T-cell (primary cell): ENCODE data around the gene GPAT3. TPM values are rescaled to one million over a fixed set of nuclear protein-coding genes. Genes with fewer than 3 reads are reported as not detected.
"Not testable (repeated sequence)": the region's sequence is repeated elsewhere in the genome, so short reads cannot be mapped to it uniquely, and the experiment has no call there.

ENCODE experiments used
- ATAC-seq, 4 experiments: fragments of 200-7000 bp in 3 of 4; fragments of 150-1000 bp in 1 of 4; cut with Tn5 transposase; replicated peaks in 1 of 4; 1 replicate in 3 of 4; 2 replicates in 1 of 4; pipeline ENCODE4 v1.10.0; 2021; ENCODE audit warnings: moderate library complexity in 3 of 4, mild to moderate bottlenecking in 2 of 4, moderate number of reproducible peaks in 1 of 4
- CTCF ChIA-PET, 2 donors: fragments of 300-600 bp; sonication (Branson Sonifier 250); formaldehyde crosslinking; loops; one replicate each; lab custom pipeline; 2022; ENCODE audit warnings: antibody characterized with exemption in 2 of 2; lab: Charles Lee
- POLR2A ChIA-PET, 2 donors: fragments of 300-600 bp; sonication (Branson Sonifier 250); formaldehyde crosslinking; loops; one replicate each; lab custom pipeline; 2022; ENCODE audit warnings: antibody characterized with exemption in 2 of 2; lab: Charles Lee
- DNase-seq, 35 experiments: peaks; one replicate each; pipeline versions ENCODE4 v3.0.0 to v3.0.0-alpha.2; 2013 to 2023
- H3K27ac ChIP-seq: one replicate; pipeline ENCODE4 v1.5.1; 2013; ENCODE audit warnings: low read length
- H3K27me3 ChIP-seq, 2 experiments: replicated peaks in 1 of 2; 1 replicate in 1 of 2; 2 replicates in 1 of 2; pipeline versions ENCODE4 v1.6.1 to v1.7.0; 2013; ENCODE audit warnings: low read length in 1 of 2, mixed read lengths in 1 of 2; ENCODE audit not compliant: control insufficient read depth in 2 of 2, insufficient read depth in 2 of 2; ENCODE audit errors: extremely low read depth in 1 of 2
- H3K36me3 ChIP-seq, 2 donors: 1 replicate in 1 of 2; 2 replicates in 1 of 2; pipeline versions ENCODE4 v1.6.1 to v1.7.0; 2013; ENCODE audit warnings: low read length in 1 of 2; ENCODE audit not compliant: control insufficient read depth in 2 of 2, insufficient read depth in 1 of 2; ENCODE audit errors: extremely low read depth in 1 of 2
- H3K4me1 ChIP-seq, 2 experiments: 1 replicate in 1 of 2; 2 replicates in 1 of 2; pipeline versions ENCODE4 v1.6.1 to v1.7.0; 2013; ENCODE audit warnings: low read length in 2 of 2, mixed read lengths in 1 of 2; ENCODE audit not compliant: insufficient read depth in 2 of 2, control insufficient read depth in 1 of 2; ENCODE audit errors: extremely low read depth in 1 of 2
- H3K4me3 ChIP-seq, 2 donors: 1 replicate in 1 of 2; 2 replicates in 1 of 2; pipeline versions ENCODE4 v1.5.1 to v1.7.0; 2013; ENCODE audit warnings: mild to moderate bottlenecking in 2 of 2, low read length in 1 of 2, moderate library complexity in 1 of 2; ENCODE audit not compliant: control insufficient read depth in 1 of 2; ENCODE audit errors: extremely low read depth in 1 of 2
- H3K9me3 ChIP-seq: 2 replicates; pipeline ENCODE4 v1.7.0; 2013
- H3K27ac Mint-ChIP-seq, 2 donors: one replicate each; pipeline ENCODE4 v1.8.0; 2020 to 2021; ENCODE audit warnings: mild to moderate bottlenecking in 2 of 2, mixed read lengths in 2 of 2
- H3K27me3 Mint-ChIP-seq, 2 donors: one replicate each; pipeline ENCODE4 v1.8.0; 2021 to 2022; ENCODE audit warnings: mixed read lengths in 2 of 2
- H3K36me3 Mint-ChIP-seq: one replicate; pipeline ENCODE4 v1.8.0; 2021; ENCODE audit warnings: mixed read lengths
- H3K4me1 Mint-ChIP-seq, 3 donors: one replicate each; pipeline ENCODE4 v1.8.0; 2020 to 2022; ENCODE audit warnings: mixed read lengths in 3 of 3, mild to moderate bottlenecking in 1 of 3
- H3K4me3 Mint-ChIP-seq, 3 donors: one replicate each; pipeline ENCODE4 v1.8.0; 2020 to 2022; ENCODE audit warnings: mild to moderate bottlenecking in 3 of 3, mixed read lengths in 3 of 3, moderate library complexity in 3 of 3
- H3K9me3 Mint-ChIP-seq, 3 donors: one replicate each; pipeline ENCODE4 v1.8.0; 2020 to 2022; ENCODE audit warnings: mixed read lengths in 3 of 3
- WGBS: methylation state at CpG from one replicate; pipeline ENCODE4 v1.1.5; 2013; ENCODE audit warnings: missing lambda C conversion rate; ENCODE audit not compliant: insufficient coverage; 5-methylcytosine and 5-hydroxymethylcytosine counted together
- total RNA-seq, 35 experiments: library from RNA in 6 of 35; stranded (reverse) in 6 of 35; fragments of 120-200 nt in 1 of 35; gene quantifications; one replicate each; pipeline versions ENCODE4 v1.2.1 to v1.2.4 and lab custom pipeline; 2013 to 2026

The GPAT3 gene
- total RNA-seq, 5 donors from 2014 or later (not counting 1 experiment from before 2014, with no cell fraction given) = 2.7 to 8.3 (median 6.1) TPM

DNA sequence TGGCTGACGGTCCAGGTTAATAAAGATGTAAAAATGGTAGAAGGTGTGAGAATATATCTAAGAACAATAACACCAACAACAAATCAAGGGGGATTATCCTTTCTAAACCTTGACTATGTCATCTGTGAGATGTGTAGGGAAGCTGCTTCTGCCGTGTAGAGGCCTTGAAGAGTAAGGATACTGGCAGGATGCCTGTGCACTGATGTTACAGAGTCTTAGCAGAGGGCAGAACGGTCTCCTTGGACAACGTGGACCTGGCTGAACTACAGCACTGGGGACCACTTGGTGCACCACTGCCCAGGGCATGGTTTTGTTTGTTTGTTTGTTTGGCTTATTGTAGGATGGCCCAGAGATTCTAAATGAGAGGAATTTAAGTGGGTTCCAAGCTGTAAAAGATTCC is 33.5 kb downstream of the GPAT3 start:
- H3K36me3 Mint-ChIP-seq = peaks cover 3% of the 10 kb centered on the region

GRCh38 chr4:83569987-83570386 is 34.1 kb downstream of the GPAT3 start:
- CTCF ChIA-PET = interaction anchor here (0.6 to 0.7 kb wide), 2 partner anchors 43 to 373 kb away, joined by 5 read pairs; no protein-coding TSS in a partner anchor
- Histone ChIP-seq H3K4me1 (no peaks in the 10 kb centered on the region), H3K36me3 (no peaks in the 10 kb centered on the region), H3K4me3 (no peak overlapping the region), H3K9me3 (no peaks in the 10 kb centered on the region), H3K27ac (no peak overlapping the region), H3K27me3 (no peaks in the 10 kb centered on the region)
- 80% methylated on average over 2 of the region's 5 CpGs for WGBS
- Mint-ChIP-seq H3K4me3 (no peak overlapping the region), H3K36me3 (peaks cover 3% of the 10 kb centered on the region), H3K4me1 (peaks cover 7 to 11% (median 8%) of the 10 kb centered on the region in 3 donors), H3K9me3 (no peaks in the 10 kb centered on the region), H3K27me3 (no peaks in the 10 kb centered on the region), H3K27ac (no peak overlapping the region)
- no peak for DNase-seq
- POLR2A ChIA-PET = no interaction called here
- no peak for ATAC-seq

More for the DNA sequence above, 33.5 kb downstream of the GPAT3 start:
- CTCF ChIA-PET = no interaction called here
- Mint-ChIP-seq H3K27ac (no peak overlapping the region), H3K4me3 (no peak overlapping the region), H3K27me3 (no peaks in the 10 kb centered on the region), H3K9me3 (no peaks in the 10 kb centered on the region), H3K4me1 (peaks cover 7 to 11% (median 8%) of the 10 kb centered on the region in 3 donors)
- H3K4me1 ChIP-seq = no peaks in the 10 kb centered on the region
- H3K27ac ChIP-seq = no peak overlapping the region
- H3K36me3 ChIP-seq = no peaks in the 10 kb centered on the region
- WGBS = 45% methylated on average over 2 of the region's 4 CpGs
- ATAC-seq (no peak), DNase-seq (no peak)
- POLR2A ChIA-PET = no interaction called here
- no peaks in the 10 kb centered on the region for H3K27me3 ChIP-seq
- H3K9me3 ChIP-seq = no peaks in the 10 kb centered on the region
- no peak overlapping the region for H3K4me3 ChIP-seq

DNA sequence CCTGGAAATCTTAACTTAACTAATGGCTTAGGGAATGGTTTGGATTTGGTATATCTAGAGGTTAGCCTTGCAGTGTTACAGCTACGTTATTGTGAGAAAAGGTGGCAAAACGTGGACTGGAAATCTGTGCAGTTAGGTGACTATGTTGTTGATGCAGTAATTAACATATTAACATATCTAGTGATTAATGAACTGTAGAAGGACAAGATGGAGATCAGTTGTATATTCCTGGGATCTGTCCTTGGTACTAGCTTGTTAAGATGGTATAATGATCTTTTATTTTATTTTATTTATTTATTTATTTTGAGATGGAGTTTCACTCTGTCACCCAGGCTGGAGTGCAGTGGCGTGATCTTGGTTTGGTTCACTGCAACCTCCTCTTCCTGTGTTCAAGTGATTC is 36.9 kb downstream of the GPAT3 start:
- DNase-seq = no peak
- Histone ChIP-seq H3K36me3 (no peaks in the 10 kb centered on the region), H3K27ac (no peak overlapping the region), H3K9me3 (no peaks in the 10 kb centered on the region), H3K4me1 (no peaks in the 10 kb centered on the region), H3K27me3 (no peaks in the 10 kb centered on the region), H3K4me3 (no peak overlapping the region)
- no peak for ATAC-seq
- Mint-ChIP-seq H3K27ac (no peak overlapping the region), H3K4me3 (no peak overlapping the region), H3K9me3 (no peaks in the 10 kb centered on the region), H3K27me3 (no peaks in the 10 kb centered on the region), H3K4me1 (peaks cover 7 to 11% (median 8%) of the 10 kb centered on the region in 3 donors), H3K36me3 (peaks cover 3% of the 10 kb centered on the region)
- no CpG with 5 or more reads among the region's 3 CpGs for WGBS
- ChIA-PET POLR2A (interaction anchor here in 1 of 2 donors (0.6 kb wide), 1 partner anchor 23 kb away, joined by 3 read pairs; no protein-coding TSS in a partner anchor), CTCF (no interaction called here)

GRCh38 chr4:83574247-83574646 is 38.3 kb downstream of the GPAT3 start:
- no peak overlapping the region for H3K4me3 Mint-ChIP-seq
- H3K27me3 Mint-ChIP-seq = no peaks in the 10 kb centered on the region
- Histone ChIP-seq H3K27me3 (no peaks in the 10 kb centered on the region), H3K27ac (no peak overlapping the region), H3K4me3 (no peak overlapping the region), H3K36me3 (no peaks in the 10 kb centered on the region), H3K4me1 (no peaks in the 10 kb centered on the region), H3K9me3 (no peaks in the 10 kb centered on the region)
- no peak overlapping the region for H3K27ac Mint-ChIP-seq
- H3K4me1 Mint-ChIP-seq = peaks cover 7 to 11% (median 8%) of the 10 kb centered on the region in 3 donors
- ChIA-PET POLR2A (no interaction called here), CTCF (no interaction called here)
- no CpG with 5 or more reads among the region's 3 CpGs for WGBS
- ATAC-seq = no peak
- DNase-seq = no peak
- no peaks in the 10 kb centered on the region for H3K9me3 Mint-ChIP-seq
- H3K36me3 Mint-ChIP-seq = no peaks in the 10 kb centered on the region

GRCh38 chr4:83576237-83576636 is 40.3 kb downstream of the GPAT3 start:
- CTCF ChIA-PET = interaction anchor here in 1 of 2 donors (0.6 kb wide), 1 partner anchor 17 kb away, joined by 3 read pairs; no protein-coding TSS in a partner anchor
- not testable (repeated sequence) for H3K4me1 Mint-ChIP-seq

GRCh38 chr4:83581411-83582288 is 45.7 kb downstream of the GPAT3 start:
- Mint-ChIP-seq H3K36me3 (peaks cover 11% of the 10 kb centered on the region), H3K9me3 (no peaks in the 10 kb centered on the region), H3K4me3 (no peak overlapping the region), H3K4me1 (no peaks in the 10 kb centered on the region), H3K27me3 (no peaks in the 10 kb centered on the region), H3K27ac (no peak overlapping the region)
- Histone ChIP-seq H3K4me1 (no peaks in the 10 kb centered on the region), H3K27ac (no peak overlapping the region), H3K27me3 (no peaks in the 10 kb centered on the region), H3K9me3 (no peaks in the 10 kb centered on the region), H3K4me3 (no peak overlapping the region), H3K36me3 (no peaks in the 10 kb centered on the region)
- 77% methylated on average over 3 of the region's 10 CpGs for WGBS
- ATAC-seq (no peak), DNase-seq (no peak)
- ChIA-PET CTCF (interaction anchor here (0.5 to 1.3 kb wide), 2 partner anchors 23 to 81 kb away, joined by 3 to 4 read pairs; no protein-coding TSS in a partner anchor), POLR2A (interaction anchor here in 1 of 2 donors (0.6 kb wide), 1 partner anchor 122 kb away, joined by 6 read pairs; no protein-coding TSS in a partner anchor)

More at GRCh38 chr4:83576237-83576636, 40.3 kb downstream of the GPAT3 start:
- H3K9me3 ChIP-seq, DNase-seq, H3K27me3 ChIP-seq, H3K27me3 Mint-ChIP-seq, H3K9me3 Mint-ChIP-seq, H3K27ac ChIP-seq, H3K4me3 ChIP-seq, H3K36me3 ChIP-seq, H3K27ac Mint-ChIP-seq, H3K4me3 Mint-ChIP-seq, H3K4me1 ChIP-seq, ATAC-seq, H3K36me3 Mint-ChIP-seq, POLR2A ChIA-PET: not testable (repeated sequence)
- WGBS = no CpG with 5 or more reads among the region's 3 CpGs
